ENCODE measurements around the gene CORO2A.

CORO2A gene

GRCh38 chr9:98146101-98146991, 46.1 kb downstream of the CORO2A start:
- Histone ChIP-seq H3K4me2 (ENCODE audit: low read length) (no peak overlapping the region), H3K4me1 (ENCODE audit: insufficient read depth, low read length, severe bottlenecking) (no peaks in the 10 kb centered on the region), H4K20me1 (ENCODE audit: insufficient read depth, low read length) (no peaks in the 10 kb centered on the region), H3F3A (ENCODE audit: insufficient read depth, low read length) (no peaks in the 10 kb centered on the region), H3K27ac (ENCODE audit: low read depth, low read length, poor library complexity, severe bottlenecking) (no peak overlapping the region), H3K9ac (ENCODE audit: low read length) (no peak overlapping the region), H3K9me2 (ENCODE audit: low read depth, low read length) (no peaks in the 10 kb centered on the region), H3K79me2 (ENCODE audit: insufficient read depth, low read length) (no peaks in the 10 kb centered on the region), H2AFZ (ENCODE audit: low read length) (no peak overlapping the region), H3K27me3 (ENCODE audit: insufficient read depth, low read length) (no peaks in the 10 kb centered on the region), H3K36me3 (ENCODE audit: insufficient read depth, low read length) (no peaks in the 10 kb centered on the region), H3K4me3 (ENCODE audit: low read depth, low read length, poor library complexity, severe bottlenecking) (no peak overlapping the region), H3K9me3 (ENCODE audit: low read length) (no peaks in the 10 kb centered on the region)
- no peak for TF ChIP-seq CTCF (IDR thresholded peaks at IDR 0.05; ENCODE audit: low read length)
- TF ChIP-seq EZH2 (IDR thresholded peaks at IDR 0.05; ENCODE audit: borderline replicate concordance, low read length): no peak

GRCh38 chr9:98144631-98145030, 47.8 kb downstream of the CORO2A start:
- Histone ChIP-seq H2AFZ (ENCODE audit: low read length) (no peak overlapping the region), H3K9me2 (ENCODE audit: low read depth, low read length) (no peaks in the 10 kb centered on the region), H3K27ac (ENCODE audit: low read depth, low read length, poor library complexity, severe bottlenecking) (no peak overlapping the region), H3K4me1 (ENCODE audit: insufficient read depth, low read length, severe bottlenecking) (no peaks in the 10 kb centered on the region), H3F3A (ENCODE audit: insufficient read depth, low read length) (no peaks in the 10 kb centered on the region), H4K20me1 (ENCODE audit: insufficient read depth, low read length) (no peaks in the 10 kb centered on the region), H3K79me2 (ENCODE audit: insufficient read depth, low read length) (no peaks in the 10 kb centered on the region), H3K27me3 (ENCODE audit: insufficient read depth, low read length) (no peaks in the 10 kb centered on the region), H3K36me3 (ENCODE audit: insufficient read depth, low read length) (no peaks in the 10 kb centered on the region), H3K4me2 (ENCODE audit: low read length) (no peak overlapping the region), H3K4me3 (ENCODE audit: low read depth, low read length, poor library complexity, severe bottlenecking) (no peak overlapping the region), H3K9ac (ENCODE audit: low read length) (no peak overlapping the region), H3K9me3 (ENCODE audit: low read length) (no peaks in the 10 kb centered on the region)
- no peak for TF ChIP-seq CTCF (IDR thresholded peaks at IDR 0.05; ENCODE audit: low read length)
- TF ChIP-seq EZH2 (IDR thresholded peaks at IDR 0.05; ENCODE audit: borderline replicate concordance, low read length): no peak

- no peak overlapping the region for H2AFZ ChIP-seq (ENCODE audit: low read length)
- H3K79me2 ChIP-seq (ENCODE audit: insufficient read depth, low read length): no peaks in the 10 kb centered on the region
- no peaks in the 10 kb centered on the region for H3K36me3 ChIP-seq (ENCODE audit: insufficient read depth, low read length)
- H3K9ac ChIP-seq (ENCODE audit: low read length): no peak overlapping the region
- no peaks in the 10 kb centered on the region for H3K4me1 ChIP-seq (ENCODE audit: insufficient read depth, low read length, severe bottlenecking)
- no peaks in the 10 kb centered on the region for H3K9me3 ChIP-seq (ENCODE audit: low read length)
- no peak overlapping the region for H3K27ac ChIP-seq (ENCODE audit: low read depth, low read length, poor library complexity, severe bottlenecking)
- no peak overlapping the region for H3K4me2 ChIP-seq (ENCODE audit: low read length)
- no peaks in the 10 kb centered on the region for H3K9me2 ChIP-seq (ENCODE audit: low read depth, low read length)
- no peaks in the 10 kb centered on the region for H4K20me1 ChIP-seq (ENCODE audit: insufficient read depth, low read length)
- TF ChIP-seq CTCF (IDR thresholded peaks at IDR 0.05; ENCODE audit: low read length): no peak
- no peak for TF ChIP-seq EZH2 (IDR thresholded peaks at IDR 0.05; ENCODE audit: borderline replicate concordance, low read length)
- H3F3A ChIP-seq (ENCODE audit: insufficient read depth, low read length): no peaks in the 10 kb centered on the region
- no peak overlapping the region for H3K4me3 ChIP-seq (ENCODE audit: low read depth, low read length, poor library complexity, severe bottlenecking)
- no peaks in the 10 kb centered on the region for H3K27me3 ChIP-seq (ENCODE audit: insufficient read depth, low read length)
Observed at GRCh38 chr9:98144076-98144475, 48.4 kb downstream of the CORO2A start.
